Skeletal muscle tissue (tissue), 4 donors: ENCODE data around the gene LTBP1. TPM values are rescaled to one million over a fixed set of nuclear protein-coding genes. Genes with fewer than 3 reads are reported as not detected.

Source experiments
- H3K27ac ChIP-seq: one replicate; pipeline ENCODE4 v1.7.0; 2013; ENCODE audit warnings: mild to moderate bottlenecking, low read depth, low read length, inconsistent platforms
- H3K27me3 ChIP-seq, 3 donors: one replicate each; pipeline ENCODE4 v1.7.0; 2013; ENCODE audit warnings: low read length in 3 of 3; ENCODE audit not compliant: control insufficient read depth in 3 of 3, insufficient read depth in 3 of 3
- H3K36me3 ChIP-seq, 3 donors: one replicate each; pipeline ENCODE4 v1.7.0; 2013; ENCODE audit warnings: low read length in 3 of 3; ENCODE audit not compliant: control insufficient read depth in 3 of 3, insufficient read depth in 3 of 3
- H3K4me1 ChIP-seq, 3 donors: one replicate each; pipeline ENCODE4 v1.7.0; 2013; ENCODE audit warnings: low read length in 3 of 3, mild to moderate bottlenecking in 3 of 3; ENCODE audit not compliant: control insufficient read depth in 3 of 3, insufficient read depth in 3 of 3
- H3K4me3 ChIP-seq, 3 donors: one replicate each; pipeline ENCODE4 v1.7.0; 2013; ENCODE audit warnings: low read length in 3 of 3
- H3K9ac ChIP-seq, 3 donors: one replicate each; pipeline ENCODE4 v1.7.0; 2013; ENCODE audit warnings: low read length in 3 of 3, mild to moderate bottlenecking in 3 of 3, moderate library complexity in 2 of 3, low read depth in 1 of 3
- H3K9me3 ChIP-seq, 3 donors: one replicate each; pipeline ENCODE4 v1.7.0; 2013; ENCODE audit warnings: low read length in 3 of 3; ENCODE audit not compliant: control insufficient read depth in 3 of 3
- total RNA-seq: library from RNA; depleted of rRNA; stranded (reverse); fragments of >200 nt; gene quantifications from one replicate; pipeline ENCODE4 v1.2.3, GENCODE V29; 2014
- donor health status: Osteomylitis.

The LTBP1 gene
- total RNA-seq, 1 donor from 2014 or later = 78.8 TPM

DNA sequence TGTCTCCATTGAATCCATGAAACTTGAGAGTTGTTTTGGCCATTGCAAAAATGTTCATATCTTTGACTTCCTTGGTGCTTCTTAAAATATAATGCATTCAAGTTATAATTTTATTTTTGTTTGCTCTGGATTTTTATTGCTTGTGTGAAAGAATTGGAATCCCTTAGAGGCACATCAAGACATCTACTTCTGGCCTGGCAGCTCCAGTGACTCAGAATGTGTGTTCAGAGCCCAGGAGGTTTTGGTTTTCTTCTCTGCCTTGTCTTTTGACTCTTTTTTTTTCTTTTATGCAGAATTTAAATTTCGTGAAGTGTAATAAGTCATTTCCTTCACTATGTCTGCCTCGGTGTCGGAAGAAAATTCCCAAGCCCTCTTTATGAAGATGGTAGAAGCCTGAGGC, 180.2 kb downstream of the LTBP1 start:
- Histone ChIP-seq H3K9me3 (no peaks in the 10 kb centered on the region), H3K27me3 (no peaks in the 10 kb centered on the region), H3K9ac (no peak overlapping the region), H3K27ac (no peak overlapping the region), H3K4me1 (no peaks in the 10 kb centered on the region), H3K4me3 (no peak overlapping the region), H3K36me3 (no peaks in the 10 kb centered on the region)

DNA sequence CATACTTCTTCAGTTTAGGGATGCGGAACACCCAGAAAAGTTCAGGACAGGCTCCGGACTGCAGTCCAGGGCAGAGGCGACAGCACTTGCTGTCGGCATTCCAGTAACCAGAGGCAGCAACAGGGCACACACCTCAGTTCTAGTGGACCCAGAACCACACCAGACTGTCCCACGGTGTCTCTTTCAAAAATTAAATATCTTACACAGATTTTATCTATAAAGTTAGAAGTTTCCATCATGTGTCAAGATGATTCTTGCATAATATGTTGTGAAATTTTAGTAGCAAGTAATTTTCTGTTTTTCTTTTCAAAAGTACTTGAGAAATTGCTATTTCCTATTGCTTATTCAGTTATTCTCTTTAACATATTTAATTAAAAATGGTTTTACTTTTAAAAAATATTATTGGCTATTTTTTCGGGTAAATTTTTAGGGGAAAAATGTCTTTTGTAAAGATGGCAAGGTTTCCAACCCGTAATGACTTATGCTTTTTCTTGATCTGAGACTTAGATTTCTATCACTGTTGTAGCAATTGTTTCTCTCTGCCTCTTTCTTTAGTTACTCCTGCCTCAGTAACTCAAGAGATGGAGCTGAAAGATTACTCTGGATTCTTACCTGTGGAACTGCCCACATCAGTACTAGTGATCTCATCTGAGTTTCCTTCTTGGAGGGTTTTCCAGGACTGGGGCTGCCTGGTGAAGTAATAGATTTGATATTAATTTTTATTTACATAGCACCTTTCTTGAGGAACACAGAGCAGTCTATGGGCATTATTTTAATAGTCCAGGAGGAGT, 182.7 kb downstream of the LTBP1 start:
- H3K9ac ChIP-seq = no peak overlapping the region
- H3K36me3 ChIP-seq = no peaks in the 10 kb centered on the region
- H3K9me3 ChIP-seq = no peaks in the 10 kb centered on the region
- H3K27ac ChIP-seq = no peak overlapping the region
- no peak overlapping the region for H3K4me3 ChIP-seq
- H3K4me1 ChIP-seq = peaks cover 8 to 14% (median 13%) of the 10 kb centered on the region in 3 donors
- no peaks in the 10 kb centered on the region for H3K27me3 ChIP-seq

- no peaks in the 10 kb centered on the region for H3K36me3 ChIP-seq
- H3K4me3 ChIP-seq = no peak overlapping the region
- no peaks in the 10 kb centered on the region for H3K9me3 ChIP-seq
- H3K27ac ChIP-seq = no peak overlapping the region
- no peak overlapping the region for H3K9ac ChIP-seq
- H3K4me1 ChIP-seq = peaks cover 11 to 18% (median 18%) of the 10 kb centered on the region in 3 donors
- no peaks in the 10 kb centered on the region for H3K27me3 ChIP-seq
Measured at GRCh38 chr2:33130054-33130447, 183.3 kb downstream of the LTBP1 start.

- peaks cover 11 to 19% (median 18%) of the 10 kb centered on the region in 3 donors for H3K4me1 ChIP-seq
- no peaks in the 10 kb centered on the region for H3K27me3 ChIP-seq
- no peak overlapping the region for H3K9ac ChIP-seq
- H3K36me3 ChIP-seq = no peaks in the 10 kb centered on the region
- H3K9me3 ChIP-seq = no peaks in the 10 kb centered on the region
- no peak overlapping the region for H3K4me3 ChIP-seq
- no peak overlapping the region for H3K27ac ChIP-seq
Measured at GRCh38 chr2:33130544-33130943, 183.8 kb downstream of the LTBP1 start.

- peaks cover 16 to 24% (median 21%) of the 10 kb centered on the region in 3 donors for H3K4me1 ChIP-seq
- no peak overlapping the region for H3K27ac ChIP-seq
Measured at GRCh38 chr2:33131111-33131510, 184.4 kb downstream of the LTBP1 start.

GRCh38 chr2:33131749-33132148, 185.0 kb downstream of the LTBP1 start:
- Histone ChIP-seq H3K27ac (no peak overlapping the region), H3K9ac (no peak overlapping the region), H3K27me3 (no peaks in the 10 kb centered on the region), H3K4me1 (peaks cover 17 to 30% (median 22%) of the 10 kb centered on the region in 3 donors), H3K4me3 (no peak overlapping the region), H3K36me3 (no peaks in the 10 kb centered on the region), H3K9me3 (no peaks in the 10 kb centered on the region)

More at GRCh38 chr2:33131111-33131510, 184.4 kb downstream of the LTBP1 start:
- H3K4me3 ChIP-seq = no peak overlapping the region
- H3K9ac ChIP-seq = no peak overlapping the region
- no peaks in the 10 kb centered on the region for H3K36me3 ChIP-seq
- H3K9me3 ChIP-seq = no peaks in the 10 kb centered on the region
- H3K27me3 ChIP-seq = no peaks in the 10 kb centered on the region

- Histone ChIP-seq H3K27ac (peak overlapping the region; percentile 77), H3K9ac (peak overlapping the region; percentile 6 to 85 (median 81)), H3K9me3 (no peaks in the 10 kb centered on the region), H3K36me3 (no peaks in the 10 kb centered on the region), H3K4me1 (peaks cover 17 to 30% (median 22%) of the 10 kb centered on the region in 3 donors), H3K27me3 (no peaks in the 10 kb centered on the region), H3K4me3 (peak overlapping the region; percentile 67 to 85 (median 79))
Measured at GRCh38 chr2:33133454-33133952, 186.8 kb downstream of the LTBP1 start.

GRCh38 chr2:33134086-33134771, 187.5 kb downstream of the LTBP1 start:
- no peaks in the 10 kb centered on the region for H3K9me3 ChIP-seq
- no peaks in the 10 kb centered on the region for H3K27me3 ChIP-seq
- peaks cover 17 to 30% (median 22%) of the 10 kb centered on the region in 3 donors for H3K4me1 ChIP-seq
- H3K9ac ChIP-seq = peak overlapping the region; percentile 69 to 85 (median 81)
- no peaks in the 10 kb centered on the region for H3K36me3 ChIP-seq
- H3K4me3 ChIP-seq = peak overlapping the region; percentile 67 to 85 (median 79)
- peak overlapping the region; percentile 77 for H3K27ac ChIP-seq

DNA sequence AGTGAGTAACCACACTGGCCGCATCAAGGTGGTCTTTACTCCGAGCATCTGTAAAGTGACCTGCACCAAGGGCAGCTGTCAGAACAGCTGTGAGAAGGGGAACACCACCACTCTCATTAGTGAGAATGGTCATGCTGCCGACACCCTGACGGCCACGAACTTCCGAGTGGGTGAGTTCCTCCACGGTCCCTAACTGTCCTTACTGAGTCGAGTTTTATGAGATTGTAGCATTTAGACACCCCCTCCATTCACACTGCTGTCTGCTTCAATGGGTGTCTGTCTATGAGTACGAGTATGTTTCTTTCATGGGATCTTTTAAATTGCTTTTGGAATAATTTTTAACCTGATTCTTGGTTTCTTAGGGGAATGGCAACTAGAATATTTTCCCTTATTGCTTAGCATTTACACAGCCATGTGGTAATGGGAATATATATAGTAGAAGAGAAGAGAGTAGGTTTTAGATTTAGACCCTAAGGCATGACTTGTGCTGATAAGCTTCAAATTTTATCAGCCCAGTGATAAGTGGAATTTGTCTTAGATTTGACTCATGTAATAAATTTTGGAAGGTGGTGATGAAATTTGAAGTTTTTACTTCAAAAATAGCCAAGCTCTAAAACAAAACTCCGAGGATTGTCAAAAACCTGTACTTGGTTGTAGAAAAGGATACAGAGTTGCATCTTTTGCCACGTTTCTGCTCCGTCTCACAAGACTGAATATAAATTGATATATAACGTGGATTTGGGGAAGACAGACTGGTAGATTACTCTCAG, 188.2 kb downstream of the LTBP1 start:
- peaks cover 17 to 30% (median 22%) of the 10 kb centered on the region in 3 donors for H3K4me1 ChIP-seq
- no peaks in the 10 kb centered on the region for H3K9me3 ChIP-seq
- peak overlapping the region; percentile 77 for H3K27ac ChIP-seq
- no peaks in the 10 kb centered on the region for H3K36me3 ChIP-seq
- H3K9ac ChIP-seq = peak overlapping the region; percentile 69 to 85 (median 81)
- H3K4me3 ChIP-seq = peak overlapping the region; percentile 67 to 85 (median 79)
- H3K27me3 ChIP-seq = no peaks in the 10 kb centered on the region
